Immature natural killer cell (primary cell): Measurements from ENCODE around the gene ZNF629. TPM values are rescaled to one million over a fixed set of nuclear protein-coding genes. Genes with fewer than 3 reads are reported as not detected.

Experiments used
- DNase-seq, 3 donors: peaks; one replicate each; pipeline ENCODE4 v3.0.0; 2022; ENCODE audit warnings: mixed read lengths in 1 of 3
- H3K27ac Mint-ChIP-seq, 6 donors: one replicate each; pipeline ENCODE4 v1.8.0; 2020; ENCODE audit warnings: mixed read lengths in 6 of 6, mild to moderate bottlenecking in 5 of 6, inconsistent platforms in 4 of 6, moderate library complexity in 3 of 6
- H3K27me3 Mint-ChIP-seq, 3 donors: one replicate each; pipeline ENCODE4 v1.8.0; 2020 to 2021; ENCODE audit warnings: low read depth in 3 of 3, mild to moderate bottlenecking in 3 of 3, mixed read lengths in 3 of 3, moderate library complexity in 3 of 3, inconsistent platforms in 1 of 3
- H3K36me3 Mint-ChIP-seq, 3 donors: one replicate each; pipeline ENCODE4 v1.8.0; 2020; ENCODE audit warnings: mixed read lengths in 3 of 3, inconsistent platforms in 2 of 3, mild to moderate bottlenecking in 2 of 3
- H3K4me1 Mint-ChIP-seq, 2 donors: one replicate each; pipeline ENCODE4 v1.8.0; 2020; ENCODE audit warnings: inconsistent platforms in 2 of 2, mild to moderate bottlenecking in 2 of 2, mixed read lengths in 2 of 2, moderate library complexity in 1 of 2
- H3K4me3 Mint-ChIP-seq, 5 donors: one replicate each; pipeline ENCODE4 v1.8.0; 2020; ENCODE audit warnings: mild to moderate bottlenecking in 5 of 5, mixed read lengths in 5 of 5, inconsistent platforms in 3 of 5, moderate library complexity in 3 of 5
- H3K9me3 Mint-ChIP-seq, 6 donors: one replicate each; pipeline ENCODE4 v1.8.0; 2020; ENCODE audit warnings: mild to moderate bottlenecking in 6 of 6, mixed read lengths in 6 of 6, inconsistent platforms in 4 of 6, moderate library complexity in 3 of 6
- polyA plus RNA-seq, 3 donors: library from polyadenylated mRNA; unstranded; fragments of 300-500 nt; fragmentation: Illumina TruSeq; gene quantifications; one replicate each; pipeline ENCODE4 v1.2.3, GENCODE V29; 2021

ZNF629 gene
- polyA plus RNA-seq, 3 donors from 2014 or later = 0.09 to 1.1 (median 0.16) TPM

- Mint-ChIP-seq H3K4me1 (peaks cover 50 to 60% of the 10 kb centered on the region in 2 donors), H3K36me3 (peaks cover 36 to 62% (median 39%) of the 10 kb centered on the region in 3 donors), H3K9me3 (no peaks in the 10 kb centered on the region), H3K4me3 (peak overlapping the region; percentile 60 to 71 (median 65)), H3K27ac (peak overlapping the region; percentile 61 to 93 (median 90)), H3K27me3 (peaks cover 0 to 10% (median 2%) of the 10 kb centered on the region in 3 donors)
- peak; percentile 74 to 85 (median 78) for DNase-seq
These were observed 19.1 kb downstream of the ZNF629 start for GRCh38 chr16:30767767-30768465.

GRCh38 chr16:30766933-30767284, 20.1 kb downstream of the ZNF629 start:
- Mint-ChIP-seq H3K9me3 (no peaks in the 10 kb centered on the region), H3K4me3 (peak overlapping the region; percentile 3 to 66 (median 46)), H3K36me3 (peaks cover 29 to 54% (median 30%) of the 10 kb centered on the region in 3 donors), H3K4me1 (peaks cover 56 to 62% of the 10 kb centered on the region in 2 donors), H3K27ac (peak overlapping the region; percentile 61 to 93 (median 90)), H3K27me3 (peaks cover 3 to 15% (median 5%) of the 10 kb centered on the region in 3 donors)
- no peak for DNase-seq

GRCh38 chr16:30766206-30766932, 20.6 kb downstream of the ZNF629 start:
- Mint-ChIP-seq H3K36me3 (peaks cover 29 to 54% (median 30%) of the 10 kb centered on the region in 3 donors), H3K4me3 (peak overlapping the region in 2 of 5 donors; percentile 32 to 47), H3K27me3 (peaks cover 5 to 17% (median 7%) of the 10 kb centered on the region in 3 donors), H3K27ac (peak overlapping the region in 3 of 6 donors; percentile 31 to 91 (median 90)), H3K4me1 (peaks cover 57 to 65% of the 10 kb centered on the region in 2 donors), H3K9me3 (no peaks in the 10 kb centered on the region)
- no peak for DNase-seq

- DNase-seq = no peak
- Mint-ChIP-seq H3K27ac (peak overlapping the region in 3 of 6 donors; percentile 20 to 63 (median 23)), H3K27me3 (peaks cover 5 to 17% (median 7%) of the 10 kb centered on the region in 3 donors), H3K36me3 (peaks cover 26 to 44% (median 30%) of the 10 kb centered on the region in 3 donors), H3K4me3 (no peak overlapping the region), H3K4me1 (peaks cover 67 to 74% of the 10 kb centered on the region in 2 donors), H3K9me3 (no peaks in the 10 kb centered on the region)
These were observed 22.1 kb downstream of the ZNF629 start for GRCh38 chr16:30764816-30765465.

- peaks cover 24 to 38% (median 25%) of the 10 kb centered on the region in 3 donors for H3K36me3 Mint-ChIP-seq
- DNase-seq = no peak
- no peaks in the 10 kb centered on the region for H3K9me3 Mint-ChIP-seq
- H3K27ac Mint-ChIP-seq = peak overlapping the region in 4 of 6 donors; percentile 8 to 91 (median 85)
- H3K4me3 Mint-ChIP-seq = peak overlapping the region in 4 of 5 donors; percentile 36 to 96 (median 73)
- peaks cover 5 to 17% (median 7%) of the 10 kb centered on the region in 3 donors for H3K27me3 Mint-ChIP-seq
- H3K4me1 Mint-ChIP-seq = peaks cover 65 to 74% of the 10 kb centered on the region in 2 donors
These were observed 22.9 kb downstream of the ZNF629 start for GRCh38 chr16:30764086-30764485.

GRCh38 chr16:30762991-30763725, 23.8 kb downstream of the ZNF629 start:
- H3K36me3 Mint-ChIP-seq = peaks cover 18 to 31% (median 21%) of the 10 kb centered on the region in 3 donors
- no peak for DNase-seq
- H3K4me3 Mint-ChIP-seq = peak overlapping the region; percentile 89 to 96 (median 93)
- peaks cover 7 to 15% (median 8%) of the 10 kb centered on the region in 3 donors for H3K27me3 Mint-ChIP-seq
- peaks cover 58 to 64% of the 10 kb centered on the region in 2 donors for H3K4me1 Mint-ChIP-seq
- peak overlapping the region; percentile 90 to 95 (median 92) for H3K27ac Mint-ChIP-seq
- H3K9me3 Mint-ChIP-seq = no peaks in the 10 kb centered on the region

- Mint-ChIP-seq H3K9me3 (no peaks in the 10 kb centered on the region), H3K4me1 (peaks cover 48 to 55% of the 10 kb centered on the region in 2 donors), H3K27ac (peak within 1 kb of the TSS; percentile 90 to 95 (median 92)), H3K4me3 (peak within 1 kb of the TSS; percentile 89 to 96 (median 93)), H3K36me3 (peaks cover 11 to 22% (median 15%) of the 10 kb centered on the region in 3 donors), H3K27me3 (peaks cover 7 to 8% (median 8%) of the 10 kb centered on the region in 3 donors)
- peak; percentile 93 to 96 (median 94) for DNase-seq
These were observed 24.8 kb downstream of the ZNF629 start, which contains the start of the genes CFAP119 and RNF40 for GRCh38 chr16:30761928-30762902. Gene CFAP119, minus strand, starts transcription at chr16:30762062. Its CDS starts 314 bp downstream, at chr16:30761748. Gene RNF40, plus strand, starts transcription at chr16:30762322. Its CDS starts 224 bp downstream, at chr16:30762546.

GRCh38 chr16:30761427-30761927, 25.5 kb downstream of the ZNF629 start:
- Mint-ChIP-seq H3K36me3 (peaks cover 8 to 19% (median 15%) of the 10 kb centered on the region in 3 donors), H3K9me3 (no peaks in the 10 kb centered on the region), H3K27ac (peak overlapping the region; percentile 90 to 95 (median 92))

GRCh38 chr16:30760577-30761426, 26.2 kb downstream of the ZNF629 start:
- peaks cover 34 to 42% of the 10 kb centered on the region in 2 donors for H3K4me1 Mint-ChIP-seq
- H3K36me3 Mint-ChIP-seq = peaks cover 8 to 15% (median 14%) of the 10 kb centered on the region in 3 donors
- no peaks in the 10 kb centered on the region for H3K9me3 Mint-ChIP-seq
- peak overlapping the region; percentile 89 to 96 (median 93) for H3K4me3 Mint-ChIP-seq
- DNase-seq = no peak
- peak overlapping the region; percentile 89 to 95 (median 92) for H3K27ac Mint-ChIP-seq
- H3K27me3 Mint-ChIP-seq = peaks cover 7 to 8% (median 8%) of the 10 kb centered on the region in 3 donors

More at GRCh38 chr16:30761427-30761927, 25.5 kb downstream of the ZNF629 start:
- H3K27me3 Mint-ChIP-seq = peaks cover 7 to 8% (median 8%) of the 10 kb centered on the region in 3 donors
- DNase-seq = peak; percentile 47 to 53 (median 51)
- H3K4me1 Mint-ChIP-seq = peaks cover 41 to 48% of the 10 kb centered on the region in 2 donors
- H3K4me3 Mint-ChIP-seq = peak overlapping the region; percentile 89 to 96 (median 93)

- Mint-ChIP-seq H3K36me3 (peaks cover 3 to 8% (median 6%) of the 10 kb centered on the region in 3 donors), H3K9me3 (no peaks in the 10 kb centered on the region), H3K4me1 (peaks cover 32 to 34% of the 10 kb centered on the region in 2 donors), H3K4me3 (peak overlapping the region in 4 of 5 donors; percentile 36 to 92 (median 42)), H3K27ac (peak overlapping the region in 2 of 6 donors; percentile 68 to 94), H3K27me3 (peaks cover 7 to 8% (median 8%) of the 10 kb centered on the region in 3 donors)
- no peak for DNase-seq
These were observed 26.9 kb downstream of the ZNF629 start for GRCh38 chr16:30760001-30760559.
